Central memory CD4-positive, alpha-beta T cell (primary cell): ENCODE results near the gene ARHGEF1.

ENCODE experiments used
- DNase-seq: peaks from one replicate; pipeline ENCODE4 v3.0.0; 2022
- total RNA-seq, 3 experiments: gene quantifications; one replicate each; lab custom pipeline; 2026; lab: John Stamatoyannopoulos, UW

The ARHGEF1 gene, protein sequence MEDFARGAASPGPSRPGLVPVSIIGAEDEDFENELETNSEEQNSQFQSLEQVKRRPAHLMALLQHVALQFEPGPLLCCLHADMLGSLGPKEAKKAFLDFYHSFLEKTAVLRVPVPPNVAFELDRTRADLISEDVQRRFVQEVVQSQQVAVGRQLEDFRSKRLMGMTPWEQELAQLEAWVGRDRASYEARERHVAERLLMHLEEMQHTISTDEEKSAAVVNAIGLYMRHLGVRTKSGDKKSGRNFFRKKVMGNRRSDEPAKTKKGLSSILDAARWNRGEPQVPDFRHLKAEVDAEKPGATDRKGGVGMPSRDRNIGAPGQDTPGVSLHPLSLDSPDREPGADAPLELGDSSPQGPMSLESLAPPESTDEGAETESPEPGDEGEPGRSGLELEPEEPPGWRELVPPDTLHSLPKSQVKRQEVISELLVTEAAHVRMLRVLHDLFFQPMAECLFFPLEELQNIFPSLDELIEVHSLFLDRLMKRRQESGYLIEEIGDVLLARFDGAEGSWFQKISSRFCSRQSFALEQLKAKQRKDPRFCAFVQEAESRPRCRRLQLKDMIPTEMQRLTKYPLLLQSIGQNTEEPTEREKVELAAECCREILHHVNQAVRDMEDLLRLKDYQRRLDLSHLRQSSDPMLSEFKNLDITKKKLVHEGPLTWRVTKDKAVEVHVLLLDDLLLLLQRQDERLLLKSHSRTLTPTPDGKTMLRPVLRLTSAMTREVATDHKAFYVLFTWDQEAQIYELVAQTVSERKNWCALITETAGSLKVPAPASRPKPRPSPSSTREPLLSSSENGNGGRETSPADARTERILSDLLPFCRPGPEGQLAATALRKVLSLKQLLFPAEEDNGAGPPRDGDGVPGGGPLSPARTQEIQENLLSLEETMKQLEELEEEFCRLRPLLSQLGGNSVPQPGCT
- 267 to 900 (median 539) reads per million in 3 experiments for total RNA-seq

DNA sequence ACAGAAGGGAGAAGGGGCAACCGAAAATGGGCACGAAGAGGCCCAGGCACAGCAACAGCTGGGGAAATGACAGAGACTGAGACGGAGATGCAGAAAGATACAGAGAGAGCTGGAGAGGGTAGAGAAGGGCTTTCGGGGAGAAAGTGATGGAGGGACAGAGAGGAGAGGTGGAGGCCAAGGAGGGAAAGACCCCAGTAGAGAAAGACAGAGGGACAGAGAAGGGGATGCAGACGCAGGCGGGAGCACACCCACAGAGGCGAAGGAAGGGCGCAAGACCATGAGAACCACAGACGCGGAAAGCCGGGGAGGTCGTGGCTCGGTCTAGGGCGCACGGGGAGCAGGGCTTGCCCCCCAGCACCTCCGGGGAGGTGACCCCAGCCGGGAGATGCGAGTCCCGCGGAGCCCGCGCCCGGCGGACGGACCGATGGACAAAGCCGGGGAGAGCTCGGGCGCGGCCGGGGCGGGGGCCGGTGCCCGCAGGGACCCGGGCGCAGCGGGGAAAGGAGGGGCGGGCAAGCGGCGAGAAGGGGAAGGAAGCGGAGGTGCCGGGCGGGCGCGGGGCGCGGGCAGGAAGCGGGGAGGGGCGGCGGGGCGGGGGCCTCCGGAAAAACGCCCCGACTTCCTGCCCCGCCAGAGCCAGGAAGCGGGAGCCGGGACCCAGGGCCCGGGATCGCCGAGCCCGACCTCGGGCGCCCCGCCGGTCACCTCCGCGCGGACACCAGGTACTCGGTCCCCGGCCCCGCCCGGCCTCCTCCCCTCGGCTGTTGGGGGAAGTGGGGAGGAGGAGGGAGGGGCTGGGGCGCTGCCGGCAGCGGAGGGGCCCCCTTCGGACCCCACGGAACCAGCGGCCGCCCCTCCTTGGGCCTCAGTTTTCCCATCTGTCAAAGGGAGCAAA is at the start of gene ARHGEF1:
ARHGEF1 (plus strand) TSS at position 617 of the 895 bp plus-strand sequence. CDS start 4,899 bp downstream, outside the sequence.
- peak; percentile 60 for DNase-seq

DNA sequence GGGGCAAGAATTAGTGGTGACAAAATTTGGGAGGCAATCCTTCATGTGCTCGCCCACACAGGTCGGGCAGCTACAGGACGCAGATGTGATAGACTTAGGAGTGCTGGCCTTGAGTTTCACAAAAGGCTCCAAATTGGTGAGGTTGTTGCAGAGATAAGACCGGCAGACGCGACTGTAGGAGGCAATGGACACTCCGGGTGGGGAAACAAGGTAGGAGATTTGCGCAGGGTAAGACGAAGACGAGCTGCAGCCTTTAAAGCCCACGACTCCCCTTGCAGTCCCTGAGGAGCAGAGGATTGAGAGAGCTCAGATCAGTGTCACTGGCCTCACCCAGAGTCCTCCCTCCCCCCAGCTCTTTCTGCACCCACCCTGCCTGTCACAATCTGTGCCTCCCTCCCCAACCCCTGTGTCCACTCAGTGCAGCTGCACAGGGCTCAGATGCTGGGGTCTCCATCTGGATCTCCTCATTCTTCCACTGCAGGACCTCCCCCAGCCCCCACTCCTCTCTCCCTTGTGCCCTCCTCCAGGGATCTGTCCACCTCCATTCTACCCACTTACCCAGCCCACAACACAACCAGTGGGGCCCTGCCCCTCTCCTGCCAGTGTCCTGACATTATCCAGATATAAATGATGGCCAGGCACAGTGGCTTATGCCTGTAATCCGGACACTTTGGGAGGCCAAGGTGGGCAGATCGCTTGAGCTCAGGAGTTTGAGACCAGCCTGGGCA is 44.8 kb upstream of the ARHGEF1 start:
- no peak for DNase-seq

DNA sequence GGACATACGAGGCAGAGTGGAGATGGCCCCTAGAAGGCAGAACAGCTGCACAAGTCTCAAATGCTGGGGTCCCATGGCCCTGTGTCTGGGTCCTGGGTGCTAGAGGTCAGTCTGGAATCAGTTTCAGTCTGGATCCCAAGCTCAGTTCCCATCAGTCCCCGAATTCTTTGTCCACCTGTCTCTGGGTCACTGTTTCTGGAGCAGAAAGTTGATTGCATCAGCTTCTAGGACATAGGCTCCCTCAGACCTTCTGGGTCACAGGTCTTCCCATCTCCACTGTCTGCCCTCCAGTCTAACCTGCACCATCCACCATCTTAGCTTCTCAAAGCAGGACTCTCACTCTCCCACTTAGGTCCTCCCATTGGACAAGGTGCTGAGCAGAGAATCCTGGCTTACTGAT is 43.8 kb upstream of the ARHGEF1 start:
- no peak for DNase-seq

DNA sequence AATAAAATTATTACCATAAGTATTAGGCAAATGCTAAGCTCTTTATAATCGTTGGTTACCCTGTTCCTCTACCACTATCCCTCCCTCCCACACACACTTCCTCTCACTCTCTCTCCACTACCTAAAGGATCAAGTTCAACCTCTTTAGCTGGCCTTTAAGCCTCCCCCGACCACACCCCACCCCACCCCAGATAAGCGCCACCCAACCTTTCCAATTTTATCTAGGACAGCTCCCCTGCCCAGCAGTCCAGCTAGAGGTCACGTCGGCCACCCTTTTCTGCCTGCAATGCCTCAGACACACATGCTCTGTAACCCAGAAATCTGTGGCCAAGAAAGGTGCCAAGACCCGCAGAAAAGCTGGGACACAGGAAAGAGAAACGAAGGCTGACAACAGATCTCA is 39.6 kb upstream of the ARHGEF1 start:
- no peak for DNase-seq

GRCh38 chr19:41844601-41845000 is 38.4 kb upstream of the ARHGEF1 start, which contains the start of gene LYPD4:
Gene LYPD4, minus strand, starts transcription at chr19:41844683. Its CDS starts 5,398 bp downstream, at chr19:41839285.
- DNase-seq: no peak

GRCh38 chr19:41845001-41845050 is 38.2 kb upstream of the ARHGEF1 start, which contains the start of gene DMRTC2:
Gene DMRTC2, plus strand, starts transcription at chr19:41845042. Its CDS starts 2,387 bp downstream, at chr19:41847429.
- no peak for DNase-seq

DNA sequence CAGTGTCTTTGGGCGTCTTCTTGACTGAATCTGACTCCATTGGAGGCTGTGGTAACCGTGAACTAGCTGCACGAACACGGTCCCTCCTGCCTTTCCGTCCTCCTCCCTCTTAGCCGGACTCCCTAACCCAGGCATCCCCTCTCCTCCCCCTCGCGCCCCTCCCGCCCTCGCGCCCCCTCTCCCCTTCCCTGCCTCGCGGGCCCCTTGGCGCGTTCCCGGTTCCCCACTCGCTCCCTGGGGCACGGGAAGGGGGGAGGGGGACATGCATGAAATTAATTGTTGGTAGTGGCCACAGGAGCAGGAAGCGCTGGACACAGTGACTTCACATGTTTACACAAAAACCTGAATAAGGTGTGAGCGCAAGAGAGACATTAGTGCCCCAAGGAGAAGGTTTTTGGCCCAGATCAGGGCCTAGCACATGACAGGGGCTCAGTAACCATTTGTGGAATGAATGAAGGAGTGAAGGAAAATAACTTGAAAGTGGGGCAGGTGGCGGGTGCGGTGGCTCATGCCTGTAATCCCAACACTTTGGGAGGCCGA is 37.9 kb upstream of the ARHGEF1 start:
- no peak for DNase-seq

DNA sequence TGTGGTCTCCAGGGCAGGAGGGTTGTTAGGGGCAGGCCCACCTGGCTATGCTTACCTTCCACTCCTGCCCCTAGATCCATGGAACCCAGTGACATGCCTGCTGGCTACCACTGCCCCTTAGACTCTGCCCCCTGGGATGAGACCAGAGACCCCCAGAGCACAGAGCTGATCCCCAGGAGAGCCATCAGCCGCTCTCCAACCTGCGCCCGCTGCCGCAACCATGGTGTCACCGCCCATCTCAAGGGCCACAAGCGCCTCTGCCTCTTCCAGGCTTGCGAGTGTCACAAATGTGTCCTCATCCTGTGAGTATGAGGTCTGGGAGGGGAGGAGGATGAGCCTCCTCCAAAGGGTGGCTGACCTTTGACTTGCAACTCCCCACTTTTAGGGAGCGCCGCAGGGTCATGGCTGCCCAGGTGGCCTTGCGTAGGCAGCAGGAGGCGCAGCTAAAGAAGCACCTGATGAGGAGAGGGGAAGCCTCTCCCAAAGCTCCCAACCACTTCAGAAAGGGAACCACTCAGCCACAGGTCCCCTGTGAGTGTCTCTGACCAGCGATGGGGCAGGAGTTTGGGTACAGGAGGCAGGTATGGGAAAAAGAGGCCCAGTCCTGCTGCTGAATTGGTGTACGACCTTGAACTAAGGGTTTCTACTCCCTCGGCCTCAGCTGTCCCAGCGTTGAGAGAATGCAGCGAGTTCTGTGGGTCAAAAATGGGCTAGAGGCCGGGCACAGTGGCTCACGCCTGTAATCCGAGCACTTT is 35.5 kb upstream of the ARHGEF1 start:
- no peak for DNase-seq

DNA sequence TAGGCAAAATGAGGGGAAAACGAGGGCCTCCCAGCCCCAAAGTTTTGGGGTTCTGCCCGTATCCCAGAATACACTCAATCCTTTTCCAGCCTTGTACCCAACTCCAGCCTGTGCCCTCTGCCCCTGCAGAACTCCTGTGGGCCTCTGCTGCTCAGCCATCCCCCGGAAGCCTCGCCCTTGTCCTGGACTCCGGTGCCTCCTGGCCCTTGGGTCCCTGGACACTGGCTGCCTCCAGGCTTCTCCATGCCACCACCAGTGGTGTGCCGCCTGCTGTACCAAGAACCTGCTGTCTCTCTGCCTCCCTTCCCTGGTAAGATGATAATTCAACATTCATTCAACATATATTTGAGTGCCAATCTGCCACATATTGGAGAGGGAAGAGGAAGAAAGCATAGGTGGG is 34.3 kb upstream of the ARHGEF1 start:
- no peak for DNase-seq

- DNase-seq: no peak
Observed at GRCh38 chr19:41849067-41849466, 33.9 kb upstream of the ARHGEF1 start.

GRCh38 chr19:41850381-41850780 is 32.6 kb upstream of the ARHGEF1 start:
- no peak for DNase-seq

DNA sequence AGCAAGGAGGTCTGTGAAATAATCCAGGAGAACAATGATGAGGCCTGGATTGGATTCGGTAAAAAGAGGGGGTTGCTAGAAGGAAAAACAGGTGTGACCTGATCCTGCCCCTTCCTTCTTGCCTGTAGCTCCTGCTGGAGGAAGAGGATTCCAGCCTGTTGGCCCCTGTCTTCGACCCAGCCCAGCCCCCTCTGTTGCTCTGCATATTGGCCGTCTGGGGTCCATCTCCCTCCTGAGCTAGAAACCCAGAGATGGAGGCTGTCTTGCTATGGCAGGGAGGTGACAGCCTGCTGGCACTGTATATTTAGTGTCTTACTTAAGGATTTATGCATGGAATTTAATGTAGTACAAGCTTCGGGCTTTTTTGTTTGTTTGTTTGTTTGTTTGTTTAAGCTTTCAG is 31.5 kb upstream of the ARHGEF1 start:
- no peak for DNase-seq

DNA sequence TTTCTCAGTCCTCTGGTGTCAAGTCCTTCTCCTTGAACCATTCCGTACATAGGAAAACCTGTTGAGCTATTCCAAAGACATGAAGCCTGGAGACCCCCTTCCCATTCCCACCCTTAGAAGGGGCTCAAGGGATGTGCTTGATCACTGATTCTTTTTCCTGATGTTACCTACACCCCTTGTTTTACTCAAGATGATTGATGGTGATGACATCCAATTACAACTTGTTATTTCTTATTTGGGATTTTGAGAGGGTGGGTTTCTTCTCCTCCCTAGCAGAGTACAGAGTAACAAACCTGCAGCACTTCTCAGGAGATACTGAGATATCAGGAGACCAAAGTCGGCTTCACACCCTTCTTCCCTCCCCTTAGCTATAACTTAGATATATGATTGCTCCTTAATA is 29.6 kb upstream of the ARHGEF1 start:
- no peak for DNase-seq

- no peak for DNase-seq
Observed at GRCh38 chr19:41853768-41854167, 29.2 kb upstream of the ARHGEF1 start.

GRCh38 chr19:41859213-41859617 is 23.8 kb upstream of the ARHGEF1 start:
- no peak for DNase-seq

GRCh38 chr19:41859618-41860418 is 23.2 kb upstream of the ARHGEF1 start, which contains the start of gene RPS19:
Gene RPS19, plus strand, starts transcription at chr19:41860255. Its CDS starts 520 bp downstream, at chr19:41860775.
- peak; percentile 97 for DNase-seq

DNA sequence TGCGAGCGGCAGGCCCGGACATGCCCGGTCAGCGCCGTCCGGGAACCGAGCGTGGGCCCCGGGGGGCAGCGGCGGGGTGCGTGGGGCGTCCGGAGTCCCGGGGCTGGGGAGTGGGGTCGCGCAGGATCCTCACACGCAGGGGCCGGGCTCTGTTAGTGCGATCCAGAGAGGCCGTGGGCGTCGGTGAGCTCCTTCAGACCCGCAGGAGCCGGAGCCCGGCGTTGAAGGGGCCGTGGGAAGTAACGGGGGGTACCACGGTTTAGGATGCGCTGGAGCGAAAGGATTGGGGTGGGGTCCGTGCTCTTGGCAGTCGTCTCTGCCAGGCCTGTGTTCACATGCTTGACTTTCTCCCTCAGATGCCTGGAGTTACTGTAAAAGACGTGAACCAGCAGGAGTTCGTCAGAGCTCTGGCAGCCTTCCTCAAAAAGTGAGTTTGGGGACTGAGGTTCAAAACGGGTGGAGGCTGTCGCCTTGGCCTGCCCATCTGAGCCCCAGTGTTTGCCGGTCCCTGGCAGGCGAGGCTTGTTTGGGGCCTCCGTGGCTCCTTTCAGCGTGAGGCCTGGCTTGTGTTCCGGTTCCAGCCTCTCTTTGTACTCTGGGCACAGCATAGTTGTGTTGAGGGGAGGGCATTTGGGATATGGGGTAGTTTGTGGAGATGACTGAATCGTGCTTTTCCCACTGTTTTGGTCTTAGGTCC is 22.4 kb upstream of the ARHGEF1 start:
- peak; percentile 26 for DNase-seq

GRCh38 chr19:41861116-41861768 is 21.7 kb upstream of the ARHGEF1 start:
- DNase-seq: no peak

DNA sequence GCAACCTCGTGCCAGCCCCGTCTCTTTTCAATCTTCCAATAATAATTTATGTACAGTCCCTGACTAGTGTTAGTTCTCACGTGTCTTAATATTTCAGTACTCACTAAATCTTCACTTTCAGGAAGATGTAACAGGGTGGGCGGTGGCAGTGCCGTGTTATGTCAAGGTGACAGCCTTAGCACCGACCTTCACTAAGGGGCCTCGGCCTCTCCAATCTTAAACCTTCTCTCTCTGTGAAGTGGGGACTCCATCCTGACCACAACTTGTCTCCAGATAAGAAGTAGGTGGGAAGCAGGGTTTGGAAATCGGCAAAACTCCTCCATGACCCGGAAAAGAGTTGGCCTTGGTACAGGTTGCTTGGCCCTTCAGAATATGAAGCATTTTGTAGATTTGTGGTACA is 21.1 kb upstream of the ARHGEF1 start:
- DNase-seq: no peak
